ENCODE data around the gene DGKD. TPM values are rescaled to one million over a fixed set of nuclear protein-coding genes. Genes with fewer than 3 reads are reported as not detected.
A peak's percentile ranks its signal among the peaks of the same experiment; 100 is the strongest.
"Not testable (repeated sequence)": the region's sequence is repeated elsewhere in the genome, so short reads cannot be mapped to it uniquely, and the experiment has no call there.

Gene DGKD
- total and polyA plus RNA-seq, 10 donors = 21.9 to 120 (median 71.9) TPM

DNA sequence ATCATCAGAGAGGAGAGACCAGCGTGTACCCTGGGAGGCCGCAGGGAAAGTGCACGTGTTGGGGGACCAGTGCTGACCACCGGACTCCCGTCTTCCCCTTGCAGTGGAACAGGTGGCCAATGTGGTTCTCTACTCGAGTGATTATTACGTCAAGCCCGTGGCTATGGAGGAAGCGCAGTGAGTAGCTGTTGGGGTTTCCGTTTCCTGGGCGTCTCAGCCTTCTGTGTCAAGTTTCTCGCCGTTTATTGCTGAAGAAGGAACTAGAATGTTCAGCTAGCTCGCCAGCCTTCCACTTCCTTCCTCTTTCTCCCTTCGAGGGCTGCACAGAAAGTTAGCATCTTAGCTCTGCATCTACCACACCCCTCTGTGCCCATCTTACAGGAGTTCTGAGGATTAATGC, 22.8 kb upstream of the DGKD start:
- 21 to 39% (median 25%) methylated on average over 14 to 15 of the region's 15 CpGs for whole genome bisulfite sequencing, 5 donors

DNA sequence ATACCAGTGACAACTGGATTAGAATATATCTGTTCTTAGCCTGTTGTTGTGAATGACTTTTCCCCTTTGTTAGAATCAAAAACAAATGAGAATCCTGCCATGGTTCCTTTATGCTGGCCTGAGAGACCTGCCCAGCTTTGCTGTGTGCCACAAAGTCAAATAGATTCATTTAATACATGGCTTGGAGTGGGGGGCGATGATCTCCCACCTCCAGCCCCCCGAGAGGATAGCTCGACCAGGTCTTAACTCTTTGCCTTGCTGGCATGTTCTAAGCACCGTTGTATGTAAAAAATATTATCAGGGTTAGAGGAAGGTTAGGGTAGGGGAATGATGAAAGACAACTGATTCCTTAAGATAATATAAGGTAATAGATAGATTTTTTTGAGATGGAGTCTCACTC, 22.2 kb upstream of the DGKD start:
- intact Hi-C loops (cut with DNase I; ENCODE audit: low total_unique reads) = no loop called here
- 69 to 85% (median 84%) methylated on average over 4 of the region's 4 CpGs for WGBS, 5 donors
- peak overlapping the region in 1 of 8 donors; percentile 48 for H3K4me3 ChIP-seq
- peak overlapping the region; percentile 49 to 96 (median 90) for H3K27ac ChIP-seq
- peak; percentile 59 for DNase-seq
- no peaks in the 10 kb centered on the region for H3K9me3 ChIP-seq
- peaks cover 17 to 67% (median 45%) of the 10 kb centered on the region in 6 donors for H3K4me1 ChIP-seq
- H3K27me3 ChIP-seq (replicated peaks in 1 of 7) = no peaks in the 10 kb centered on the region
- no peaks in the 10 kb centered on the region for H3K36me3 ChIP-seq
- TF ChIP-seq, protein P1, sequence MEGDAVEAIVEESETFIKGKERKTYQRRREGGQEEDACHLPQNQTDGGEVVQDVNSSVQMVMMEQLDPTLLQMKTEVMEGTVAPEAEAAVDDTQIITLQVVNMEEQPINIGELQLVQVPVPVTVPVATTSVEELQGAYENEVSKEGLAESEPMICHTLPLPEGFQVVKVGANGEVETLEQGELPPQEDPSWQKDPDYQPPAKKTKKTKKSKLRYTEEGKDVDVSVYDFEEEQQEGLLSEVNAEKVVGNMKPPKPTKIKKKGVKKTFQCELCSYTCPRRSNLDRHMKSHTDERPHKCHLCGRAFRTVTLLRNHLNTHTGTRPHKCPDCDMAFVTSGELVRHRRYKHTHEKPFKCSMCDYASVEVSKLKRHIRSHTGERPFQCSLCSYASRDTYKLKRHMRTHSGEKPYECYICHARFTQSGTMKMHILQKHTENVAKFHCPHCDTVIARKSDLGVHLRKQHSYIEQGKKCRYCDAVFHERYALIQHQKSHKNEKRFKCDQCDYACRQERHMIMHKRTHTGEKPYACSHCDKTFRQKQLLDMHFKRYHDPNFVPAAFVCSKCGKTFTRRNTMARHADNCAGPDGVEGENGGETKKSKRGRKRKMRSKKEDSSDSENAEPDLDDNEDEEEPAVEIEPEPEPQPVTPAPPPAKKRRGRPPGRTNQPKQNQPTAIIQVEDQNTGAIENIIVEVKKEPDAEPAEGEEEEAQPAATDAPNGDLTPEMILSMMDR (IDR thresholded peaks at IDR 0.05 in 8 of 11, conservative IDR thresholded peaks at IDR 0.05 in 3 of 11) = no peak
- TF ChIP-seq POLR2AphosphoS5 (IDR thresholded peaks at IDR 0.05) = no peak
- no peak for TF ChIP-seq POLR2A (IDR thresholded peaks at IDR 0.05)

More for the DNA sequence above, 22.8 kb upstream of the DGKD start:
- intact Hi-C loops (cut with DNase I; ENCODE audit: low total_unique reads) = no loop called here
- peak overlapping the region in 1 of 8 donors; percentile 48 for H3K4me3 ChIP-seq
- H3K4me1 ChIP-seq = peaks cover 17 to 67% (median 45%) of the 10 kb centered on the region in 6 donors
- no peaks in the 10 kb centered on the region for H3K27me3 ChIP-seq (replicated peaks in 1 of 7)
- H3K36me3 ChIP-seq = no peaks in the 10 kb centered on the region
- H3K9me3 ChIP-seq = no peaks in the 10 kb centered on the region
- TF ChIP-seq POLR2AphosphoS5 (IDR thresholded peaks at IDR 0.05) = peak; percentile 30 to 94 (median 76)
- TF ChIP-seq, protein P1 (IDR thresholded peaks at IDR 0.05 in 8 of 11, conservative IDR thresholded peaks at IDR 0.05 in 3 of 11) = peak in 1 of 11 experiments; percentile 15
- no peak for TF ChIP-seq POLR2A (IDR thresholded peaks at IDR 0.05)
- peak overlapping the region; percentile 84 to 96 (median 90) for H3K27ac ChIP-seq
- peak; percentile 94 for DNase-seq

DNA sequence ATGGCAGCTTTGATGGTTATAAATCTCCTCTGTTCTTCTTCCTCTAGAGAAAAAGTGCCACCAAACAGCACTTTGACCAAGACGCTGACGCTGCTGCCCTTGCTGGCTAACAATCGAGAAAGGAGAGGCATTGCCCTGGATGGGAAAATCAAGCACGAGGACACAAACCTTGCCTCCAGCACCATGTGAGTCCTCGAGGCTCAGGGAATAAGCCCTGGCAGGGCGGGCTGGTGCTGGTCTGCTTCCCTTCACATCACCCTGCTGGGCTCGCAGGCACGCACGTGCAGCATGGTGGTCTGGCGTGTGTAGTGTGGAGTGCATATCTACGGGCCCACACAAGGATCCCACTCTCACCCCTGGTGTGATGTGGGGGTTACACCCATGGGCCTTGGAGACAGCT, 19.4 kb upstream of the DGKD start:
- TF ChIP-seq, protein P1 (IDR thresholded peaks at IDR 0.05 in 8 of 11, conservative IDR thresholded peaks at IDR 0.05 in 3 of 11) = no peak
- TF ChIP-seq POLR2AphosphoS5 (IDR thresholded peaks at IDR 0.05) = no peak
- H3K36me3 ChIP-seq = no peaks in the 10 kb centered on the region
- no peaks in the 10 kb centered on the region for H3K9me3 ChIP-seq
- intact Hi-C loops (cut with DNase I; ENCODE audit: low total_unique reads) = no loop called here
- WGBS, 5 donors = 88 to 96% (median 93%) methylated on average over 5 to 11 of the region's 11 CpGs
- no peak overlapping the region for H3K4me3 ChIP-seq
- H3K27me3 ChIP-seq (replicated peaks in 1 of 7) = no peaks in the 10 kb centered on the region
- H3K4me1 ChIP-seq = peaks cover 17 to 83% (median 53%) of the 10 kb centered on the region in 6 donors
- peak; percentile 68 for DNase-seq
- H3K27ac ChIP-seq = no peak overlapping the region

DNA sequence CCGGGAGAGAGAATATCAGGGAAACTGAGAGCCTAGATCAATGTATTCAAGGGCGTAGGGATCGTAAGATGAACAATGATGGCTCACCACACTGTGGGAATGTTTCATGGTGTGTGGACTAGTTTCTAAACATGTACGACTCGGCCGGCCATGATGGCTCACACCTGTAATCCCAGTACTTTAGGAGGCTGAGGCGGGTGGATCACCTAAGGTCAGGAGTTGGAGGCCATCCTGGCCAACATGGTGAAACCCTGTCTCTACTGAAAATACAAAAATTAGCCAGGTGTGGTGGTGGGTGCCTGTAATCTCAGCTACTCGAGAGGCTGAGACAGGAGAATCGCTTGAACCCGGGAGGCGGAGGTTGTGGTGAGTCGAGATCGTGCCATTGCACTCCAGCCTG, 18.2 kb upstream of the DGKD start:
- H3K4me3 ChIP-seq; H3K9me3 ChIP-seq; H3K27ac ChIP-seq; H3K27me3 ChIP-seq (replicated peaks in 1 of 7); intact Hi-C loops (cut with DNase I; ENCODE audit: low total_unique reads); H3K36me3 ChIP-seq: not testable (repeated sequence)
- H3K4me1 ChIP-seq = peaks cover 17 to 82% (median 42%) of the 10 kb centered on the region in 6 donors
- peak; percentile 40 for DNase-seq
- WGBS, 5 donors = 89 to 98% (median 96%) methylated on average over 13 of the region's 13 CpGs

DNA sequence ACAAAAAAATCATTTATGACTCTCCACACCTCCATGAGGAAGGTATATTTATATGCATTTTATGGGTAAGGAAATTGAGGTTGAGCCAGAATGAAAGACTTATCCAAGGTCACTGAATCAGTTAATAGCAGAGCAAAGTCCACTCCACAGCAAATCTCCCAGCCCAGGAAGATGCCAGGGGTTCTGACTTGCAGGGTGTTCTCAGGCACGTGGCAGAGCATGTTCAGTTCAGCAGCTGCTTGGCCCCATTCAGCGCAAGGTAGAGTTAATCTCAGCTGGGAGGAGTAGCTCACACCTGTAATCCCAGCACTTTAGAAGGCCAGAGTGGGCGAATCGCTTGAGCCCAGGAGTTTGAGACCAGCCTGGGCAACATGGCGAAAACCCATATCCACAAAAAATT, 17.8 kb upstream of the DGKD start:
- WGBS, 5 donors = 94 to 100% (median 96%) methylated on average over 4 to 5 of the region's 5 CpGs
- Histone ChIP-seq H3K4me3 (no peak overlapping the region), H3K27ac (no peak overlapping the region), H3K27me3 (replicated peaks in 1 of 7) (no peaks in the 10 kb centered on the region), H3K4me1 (peaks cover 17 to 78% (median 38%) of the 10 kb centered on the region in 6 donors), H3K9me3 (no peaks in the 10 kb centered on the region), H3K36me3 (no peaks in the 10 kb centered on the region)
- intact Hi-C loops (cut with DNase I; ENCODE audit: low total_unique reads) = no loop called here
- DNase-seq = no peak
- TF ChIP-seq POLR2AphosphoS5 (IDR thresholded peaks at IDR 0.05) (no peak), POLR2A (IDR thresholded peaks at IDR 0.05) (no peak)
- TF ChIP-seq, protein P1 (IDR thresholded peaks at IDR 0.05 in 8 of 11, conservative IDR thresholded peaks at IDR 0.05 in 3 of 11) = no peak

Measured in spleen (tissue), 11 donors.